LNCAP (cell line): Measurements from ENCODE around the gene ARAP1.

Experiments
- CTCF ChIP-seq: fragments of 450-650 bp; IDR thresholded peaks from 2 replicates; pipeline ENCODE4 v1.5.1; 2017; ENCODE audit warnings: mild to moderate bottlenecking

The ARAP1 gene

GRCh38 chr11:72725724-72726028 lies 26.5 kb downstream of the ARAP1 start:
- no peak for TF ChIP-seq CTCF

GRCh38 chr11:72724851-72725723 lies 27.1 kb downstream of the ARAP1 start:
- peak; percentile 92 for TF ChIP-seq CTCF

- TF ChIP-seq CTCF: no peak
Measured at GRCh38 chr11:72724021-72724551, 28.1 kb downstream of the ARAP1 start.

GRCh38 chr11:72723508-72723907 lies 28.7 kb downstream of the ARAP1 start:
- no peak for TF ChIP-seq CTCF

- no peak for TF ChIP-seq CTCF
Measured at GRCh38 chr11:72722050-72722748, 30.0 kb downstream of the ARAP1 start.

- no peak for TF ChIP-seq CTCF
Measured at GRCh38 chr11:72721689-72722049, 30.5 kb downstream of the ARAP1 start.

- no peak for TF ChIP-seq CTCF
Measured at GRCh38 chr11:72721276-72721675, 30.9 kb downstream of the ARAP1 start.
